Lung (tissue), 16 donors: ENCODE results near the gene FHAD1. TPM values are rescaled to one million over a fixed set of nuclear protein-coding genes. Genes with fewer than 3 reads are reported as not detected.
A peak's percentile ranks its signal among the peaks of the same experiment; 100 is the strongest.

Experiments used
- ATAC-seq: fragments of 200-7000 bp; cut with Tn5 transposase; one replicate; pipeline ENCODE4 v1.9.1; 2020; ENCODE audit warnings: moderate number of reproducible peaks; ENCODE audit not compliant: insufficient read depth, low FRiP score
- DNase-seq, 3 donors: peaks; one replicate each; pipeline ENCODE4 v3.0.0-alpha.2; 2013 to 2017
- H3K27ac ChIP-seq, 2 donors: one replicate each; pipeline ENCODE4 v1.5.1; 2013; ENCODE audit warnings: mild to moderate bottlenecking in 2 of 2, moderate library complexity in 2 of 2, control low read depth in 1 of 2, inconsistent platforms in 1 of 2, low read depth in 1 of 2, low read length in 1 of 2
- H3K27me3 ChIP-seq, 3 donors: one replicate each; pipeline ENCODE4 v1.5.1; 2013; ENCODE audit warnings: low read length in 2 of 3; ENCODE audit not compliant: control insufficient read depth in 3 of 3, insufficient read depth in 3 of 3
- H3K36me3 ChIP-seq, 4 donors: one replicate each; pipeline ENCODE4 v1.5.1; 2013; ENCODE audit warnings: low read length in 4 of 4, mild to moderate bottlenecking in 1 of 4, moderate library complexity in 1 of 4; ENCODE audit not compliant: control insufficient read depth in 4 of 4, insufficient read depth in 4 of 4
- H3K4me1 ChIP-seq, 5 donors: one replicate each; pipeline ENCODE4 v1.5.1; 2013; ENCODE audit warnings: low read length in 5 of 5, mild to moderate bottlenecking in 2 of 5, moderate library complexity in 1 of 5; ENCODE audit not compliant: control insufficient read depth in 5 of 5, insufficient read depth in 5 of 5
- H3K4me3 ChIP-seq: one replicate; pipeline ENCODE4 v1.5.1; 2013; ENCODE audit warnings: mild to moderate bottlenecking, control low read depth, moderate library complexity
- H3K9ac ChIP-seq, 2 donors: one replicate each; pipeline ENCODE4 v1.5.1; 2013; ENCODE audit warnings: low read length in 2 of 2, control low read depth in 1 of 2; ENCODE audit not compliant: insufficient read depth in 1 of 2
- H3K9me3 ChIP-seq, 4 donors: one replicate each; pipeline ENCODE4 v1.5.1; 2013; ENCODE audit warnings: low read length in 3 of 4, mild to moderate bottlenecking in 1 of 4, moderate library complexity in 1 of 4; ENCODE audit not compliant: control insufficient read depth in 4 of 4, insufficient read depth in 3 of 4
- WGBS, 2 donors: extraction: QIAGEN DNeasy Blood & Tissue Kit; methylation state at CpG; one replicate each; pipeline ENCODE4 v1.1.7; 2013; 5-methylcytosine and 5-hydroxymethylcytosine counted together
- long read RNA-seq, 5 donors: transcript quantifications; one replicate each; lab custom pipeline, GENCODE V29; 2026
- polyA plus RNA-seq, 2 donors: library from polyadenylated mRNA; stranded (reverse); fragments of 200-250 nt; gene quantifications; one replicate each; pipeline ENCODE4 v1.2.1, GENCODE V29; 2013
- total RNA-seq, 2 donors: library from RNA; depleted of rRNA in 1 of 2; stranded (reverse); fragments of >200 nt in 1 of 2; gene quantifications; one replicate each; pipeline ENCODE4 v1.2.1, GENCODE V29; 2014 to 2021
- TF ChIP-seq, protein P1 (sequence below): IDR thresholded peaks from 2 replicates; pipeline ENCODE4 v1.5.1; 2012; ENCODE audit warnings: mild to moderate bottlenecking; ENCODE audit errors: control extremely low read depth, extremely low read depth
- donor health status: control.
- donor health status: control.
- donor health status: Bipolar disorder and iron deficiency.
- donor health status: healthy.
- donor health status: DM: yes; HTN: yes; CAD: no.

The FHAD1 gene
- 10 to 100 TPM; 12.5 to 25.9 TPM for total RNA-seq
- 1 to 10 TPM; 4.4 to 5.9 TPM for polyA plus RNA-seq
- long read RNA-seq, donor 1 = 0 reads
- long read RNA-seq, donor 2 = 0 reads
- long read RNA-seq, donor 3 = 0 reads
- long read RNA-seq, donor 4 = 0 reads
- long read RNA-seq, donor 5 = 0 reads

DNA sequence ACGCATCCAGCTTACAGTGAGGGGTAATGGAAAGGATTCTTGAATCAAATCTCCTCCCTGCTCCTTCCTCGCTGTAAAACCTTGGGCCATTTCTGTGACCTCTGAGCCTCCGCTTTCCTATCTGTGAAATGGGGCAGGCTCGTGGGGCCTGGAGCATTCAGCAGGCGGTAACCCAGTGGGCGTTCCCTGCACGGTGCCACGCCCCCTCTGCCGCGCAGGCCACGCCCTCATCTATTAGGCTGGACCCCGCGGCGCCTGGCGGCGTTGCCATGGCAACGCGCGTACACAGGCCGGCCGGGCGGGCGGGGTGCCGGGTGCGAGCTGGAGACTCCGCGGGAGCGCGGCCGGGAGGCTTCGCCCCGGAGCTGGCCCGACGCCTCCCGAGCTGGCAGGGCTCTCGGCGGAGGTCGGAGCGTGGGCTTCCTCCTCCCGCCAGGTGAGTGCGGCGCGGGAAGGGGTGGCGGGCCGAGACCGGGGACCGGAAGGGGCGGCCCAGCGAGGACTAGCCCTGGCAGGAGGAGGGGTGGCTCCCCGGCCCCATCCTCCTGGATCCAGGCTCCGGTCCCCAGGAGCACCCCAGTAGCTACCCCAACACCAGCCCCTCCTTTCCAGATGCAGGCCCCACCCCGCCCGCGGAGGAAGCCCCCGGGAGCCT lies at the start of gene FHAD1:
TSS of gene FHAD1 (plus strand) at position 264 of the 655 bp plus-strand sequence. CDS start 4,562 bp downstream, outside the sequence.
- Histone ChIP-seq H3K27ac (peak within 1 kb of the TSS in 1 of 2 donors; percentile 4), H3K4me3 (peak within 1 kb of the TSS; percentile 10), H3K4me1 (peaks cover 0 to 29% (median 6%) of the 10 kb centered on the region in 5 donors), H3K9me3 (no peaks in the 10 kb centered on the region), H3K27me3 (peaks cover 0 to 2% (median 0%) of the 10 kb centered on the region in 3 donors), H3K36me3 (no peaks in the 10 kb centered on the region), H3K9ac (peak within 1 kb of the TSS; percentile 34 to 35)
- DNase-seq = peak; percentile 78 to 85 (median 81)
- ATAC-seq = peak; percentile 63
- WGBS, 2 donors = 6 to 7% methylated on average over 46 to 55 of the region's 55 CpGs
- TF ChIP-seq, protein P1, sequence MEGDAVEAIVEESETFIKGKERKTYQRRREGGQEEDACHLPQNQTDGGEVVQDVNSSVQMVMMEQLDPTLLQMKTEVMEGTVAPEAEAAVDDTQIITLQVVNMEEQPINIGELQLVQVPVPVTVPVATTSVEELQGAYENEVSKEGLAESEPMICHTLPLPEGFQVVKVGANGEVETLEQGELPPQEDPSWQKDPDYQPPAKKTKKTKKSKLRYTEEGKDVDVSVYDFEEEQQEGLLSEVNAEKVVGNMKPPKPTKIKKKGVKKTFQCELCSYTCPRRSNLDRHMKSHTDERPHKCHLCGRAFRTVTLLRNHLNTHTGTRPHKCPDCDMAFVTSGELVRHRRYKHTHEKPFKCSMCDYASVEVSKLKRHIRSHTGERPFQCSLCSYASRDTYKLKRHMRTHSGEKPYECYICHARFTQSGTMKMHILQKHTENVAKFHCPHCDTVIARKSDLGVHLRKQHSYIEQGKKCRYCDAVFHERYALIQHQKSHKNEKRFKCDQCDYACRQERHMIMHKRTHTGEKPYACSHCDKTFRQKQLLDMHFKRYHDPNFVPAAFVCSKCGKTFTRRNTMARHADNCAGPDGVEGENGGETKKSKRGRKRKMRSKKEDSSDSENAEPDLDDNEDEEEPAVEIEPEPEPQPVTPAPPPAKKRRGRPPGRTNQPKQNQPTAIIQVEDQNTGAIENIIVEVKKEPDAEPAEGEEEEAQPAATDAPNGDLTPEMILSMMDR = no peak

DNA sequence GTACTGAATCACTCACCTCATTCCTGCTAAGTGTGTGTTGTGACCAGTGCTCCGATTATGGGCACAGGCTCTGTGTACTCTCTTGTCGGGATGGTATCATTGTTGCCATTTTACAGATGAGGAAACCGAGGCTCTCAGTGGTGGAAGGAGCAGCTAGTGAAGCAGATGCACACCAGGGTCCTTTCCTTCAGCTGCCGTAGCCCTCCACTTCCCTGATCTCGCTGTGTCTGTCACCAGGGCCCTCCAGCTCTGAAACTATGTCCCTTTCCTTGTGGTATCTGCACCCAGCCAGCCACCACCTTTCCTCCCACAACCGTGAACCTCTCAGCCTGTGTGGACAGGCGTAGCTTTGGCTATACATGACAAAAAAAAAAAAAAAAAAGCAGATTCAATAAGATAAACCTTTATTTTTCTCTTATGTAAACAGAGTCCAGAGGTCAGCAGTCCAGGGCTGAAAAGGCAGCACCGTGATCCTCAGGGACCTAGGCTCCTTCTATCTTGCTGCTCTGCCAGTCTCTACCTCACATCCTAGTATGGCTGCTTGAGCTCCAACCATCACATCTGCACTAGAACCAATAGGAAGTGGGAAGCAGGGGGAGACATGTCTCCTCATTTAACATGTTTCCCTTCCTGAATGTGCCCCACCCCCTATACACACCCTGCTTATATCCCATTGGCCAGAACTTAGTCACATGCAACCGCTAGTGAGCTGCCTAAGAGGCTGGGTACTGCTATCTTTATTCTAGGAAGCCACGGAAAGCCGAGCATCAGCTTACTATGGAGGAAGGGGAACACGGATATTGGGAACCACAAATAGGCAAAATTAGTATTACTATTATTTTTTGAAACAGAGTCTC lies 49.2 kb upstream of the FHAD1 start:
- Histone ChIP-seq H3K36me3 (no peaks in the 10 kb centered on the region), H3K27me3 (no peaks in the 10 kb centered on the region), H3K9me3 (no peaks in the 10 kb centered on the region), H3K4me3 (no peak overlapping the region), H3K27ac (no peak overlapping the region), H3K4me1 (peaks cover 0 to 18% (median 2%) of the 10 kb centered on the region in 5 donors), H3K9ac (no peak overlapping the region)
- DNase-seq (no peak), ATAC-seq (no peak)
- TF ChIP-seq, protein P1 = no peak
- 79 to 87% methylated on average over 12 of the region's 12 CpGs for WGBS, 2 donors

DNA sequence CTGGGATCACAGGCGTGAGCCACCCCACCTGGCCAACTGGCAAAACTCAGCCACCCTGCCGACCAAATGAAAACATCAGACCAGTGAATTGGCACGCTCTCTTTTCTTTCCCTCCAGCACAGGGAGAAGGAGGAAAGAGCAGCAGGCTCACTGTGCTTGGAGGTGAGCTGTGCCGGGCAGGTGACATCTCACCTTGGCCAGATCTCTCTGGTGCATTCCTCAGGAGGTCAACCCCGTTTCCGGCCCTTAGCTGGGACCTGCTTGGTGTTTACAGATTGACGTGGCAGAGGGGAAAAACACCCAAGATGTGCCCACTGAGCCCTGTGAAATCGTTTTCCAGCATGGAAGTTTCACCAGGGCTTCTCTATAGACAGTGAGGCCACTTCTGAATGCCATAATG lies 48.3 kb upstream of the FHAD1 start:
- WGBS, 2 donors = 88 to 90% methylated on average over 8 of the region's 8 CpGs
- no peak for ATAC-seq
- no peaks in the 10 kb centered on the region for H3K9me3 ChIP-seq
- H3K4me1 ChIP-seq = peaks cover 0 to 18% (median 2%) of the 10 kb centered on the region in 5 donors
- no peak overlapping the region for H3K27ac ChIP-seq
- no peak overlapping the region for H3K4me3 ChIP-seq
- DNase-seq = no peak
- no peak overlapping the region for H3K9ac ChIP-seq
- H3K36me3 ChIP-seq = no peaks in the 10 kb centered on the region
- TF ChIP-seq, protein P1 = no peak
- no peaks in the 10 kb centered on the region for H3K27me3 ChIP-seq
